Right lobe of liver (tissue), 6 donors: ENCODE data around the gene SNRPB2. TPM values are rescaled to one million over a fixed set of nuclear protein-coding genes. Genes with fewer than 3 reads are reported as not detected.

Experiments
- ATAC-seq, 4 donors: fragments of 200-7000 bp; cut with Tn5 transposase; one replicate each; pipeline ENCODE4 v1.9.1; 2020; ENCODE audit warnings: mild to moderate bottlenecking in 4 of 4, moderate library complexity in 4 of 4
- DNase-seq, 3 donors: peaks; one replicate each; pipeline ENCODE4 v3.0.0-alpha.2; 2020
- H3K27ac ChIP-seq, 3 donors: fragments of 200-600 bp; one replicate each; pipeline ENCODE4 v1.8.0; 2022
- H3K27me3 ChIP-seq, 2 donors: fragments of 200-600 bp; one replicate each; pipeline ENCODE4 v1.8.0; 2022
- H3K36me3 ChIP-seq, 4 donors: fragments of 200-600 bp; sonication (generic) in 1 of 4; one replicate each; pipeline versions ENCODE4 v1.5.1 to v1.8.0; 2017 to 2022; ENCODE audit warnings: control low read depth in 1 of 4
- H3K4me1 ChIP-seq, 4 donors: fragments of 200-600 bp; sonication (generic) in 1 of 4; one replicate each; pipeline versions ENCODE4 v1.5.1 to v1.8.0; 2017 to 2022; ENCODE audit warnings: control low read depth in 1 of 4
- H3K4me3 ChIP-seq, 3 donors: fragments of 200-600 bp; one replicate each; pipeline ENCODE4 v1.8.0; 2022
- H3K9me3 ChIP-seq, 4 donors: fragments of 200-600 bp; sonication (generic) in 1 of 4; one replicate each; pipeline versions ENCODE4 v1.5.1 to v1.8.0; 2017 to 2022; ENCODE audit warnings: control low read depth in 1 of 4
- CTCF ChIP-seq, 4 donors: fragments of 200-600 bp in 3 of 4; fragments of 450-650 bp in 1 of 4; IDR thresholded peaks; one replicate each; pipeline versions ENCODE4 v1.5.1 to v1.8.0; 2016 to 2022; ENCODE audit warnings: antibody characterized with exemption in 4 of 4, mild to moderate bottlenecking in 2 of 4
- POLR2A ChIP-seq: fragments of 450-650 bp; IDR thresholded peaks from one replicate; pipeline ENCODE4 v1.6.1; 2017; ENCODE audit warnings: antibody characterized with exemption, mild to moderate bottlenecking
- WGBS: methylation state at CpG from one replicate; pipeline ENCODE4 v1.1.6; 2018; ENCODE audit warnings: low coverage, low lambda C conversion rate; ENCODE audit not compliant: insufficient coverage; ENCODE audit errors: missing lambda C conversion rate; 5-methylcytosine and 5-hydroxymethylcytosine counted together
- intact Hi-C, 2 donors: fragments of 100-400 bp; cut with DNase I; formaldehyde crosslinking; loops; one replicate each; pipeline versions ENCODE4 v1.11.2 to v1.14.1; 2022
- total RNA-seq, 6 experiments: library from RNA; depleted of rRNA in 2 of 6; stranded (reverse); fragments of >200 nt in 2 of 6; fragmentation: NEBNext Ultra II Directional in 3 of 6; extraction: Animal tissue kit (Norgen Biotek cat#: 25700) in 3 of 6; gene quantifications; one replicate each; pipeline versions ENCODE4 v1.1.0 to v1.2.4, GENCODE V29; 2016 to 2023
- donor health status: DM: no; HTN: yes; CAD: no.
- donor health status: DM: no; HTN: no; CAD: no.
- donor health status: DM: no; HTN: no; CAD: no.
- donor health status: DM: no; HTN: yes; CAD: no.
- donor health status: DM: no; HTN: yes; CAD: no.

SNRPB2 gene
- total RNA-seq, 6 experiments from 2014 or later, result 10.2 to 19.3 (median 17.3) TPM

GRCh38 chr20:16701296-16701695, 28.5 kb upstream of the SNRPB2 start:
- Histone ChIP-seq H3K4me1 (no peaks in the 10 kb centered on the region), H3K27ac (no peak overlapping the region), H3K4me3 (no peak overlapping the region), H3K36me3 (no peaks in the 10 kb centered on the region), H3K9me3 (no peaks in the 10 kb centered on the region), H3K27me3 (no peaks in the 10 kb centered on the region)
- WGBS, result 52% methylated on average over 3 of the region's 3 CpGs
- no peak for DNase-seq
- TF ChIP-seq CTCF (IDR thresholded peaks at IDR 0.05) (peak; percentile 16 to 51 (median 38)), POLR2A (no peak)
- peak in 2 of 4 donors; percentile 41 to 53 for ATAC-seq
- intact Hi-C loops, result no loop called here

GRCh38 chr20:16703570-16703969, 26.3 kb upstream of the SNRPB2 start:
- Histone ChIP-seq H3K27me3 (peaks cover 0 to 4% of the 10 kb centered on the region in 2 donors), H3K9me3 (no peaks in the 10 kb centered on the region), H3K4me1 (no peaks in the 10 kb centered on the region), H3K36me3 (no peaks in the 10 kb centered on the region), H3K27ac (no peak overlapping the region), H3K4me3 (no peak overlapping the region)
- 71% methylated on average over 4 of the region's 4 CpGs for WGBS
- no peak for ATAC-seq
- TF ChIP-seq POLR2A (no peak), CTCF (IDR thresholded peaks at IDR 0.05) (no peak)
- DNase-seq, result no peak
- intact Hi-C loops, result no loop called here

- H3K36me3 ChIP-seq, result no peaks in the 10 kb centered on the region
- WGBS, result 76% methylated on average over 3 of the region's 3 CpGs
- H3K27me3 ChIP-seq, result peaks cover 0 to 4% of the 10 kb centered on the region in 2 donors
- ATAC-seq (no peak), DNase-seq (no peak)
- H3K4me1 ChIP-seq, result no peaks in the 10 kb centered on the region
- H3K9me3 ChIP-seq, result no peaks in the 10 kb centered on the region
- H3K27ac ChIP-seq, result no peak overlapping the region
- TF ChIP-seq CTCF (IDR thresholded peaks at IDR 0.05) (no peak), POLR2A (no peak)
- no peak overlapping the region for H3K4me3 ChIP-seq
- intact Hi-C loops, result no loop called here
Observed at GRCh38 chr20:16707674-16708073, 22.2 kb upstream of the SNRPB2 start.

- Histone ChIP-seq H3K27me3 (peaks cover 0 to 4% of the 10 kb centered on the region in 2 donors), H3K36me3 (no peaks in the 10 kb centered on the region), H3K4me3 (no peak overlapping the region), H3K4me1 (no peaks in the 10 kb centered on the region), H3K27ac (no peak overlapping the region), H3K9me3 (no peaks in the 10 kb centered on the region)
- ATAC-seq, result no peak
- intact Hi-C loops, result no loop called here
- no peak for DNase-seq
- TF ChIP-seq POLR2A (no peak), CTCF (IDR thresholded peaks at IDR 0.05) (no peak)
Observed at GRCh38 chr20:16708602-16709001, 21.2 kb upstream of the SNRPB2 start.

GRCh38 chr20:16709017-16709416, 20.8 kb upstream of the SNRPB2 start:
- intact Hi-C loops, result no loop called here
- Histone ChIP-seq H3K9me3 (no peaks in the 10 kb centered on the region), H3K4me3 (no peak overlapping the region), H3K27me3 (peaks cover 0 to 4% of the 10 kb centered on the region in 2 donors), H3K4me1 (no peaks in the 10 kb centered on the region), H3K27ac (no peak overlapping the region), H3K36me3 (no peaks in the 10 kb centered on the region)
- DNase-seq (no peak), ATAC-seq (no peak)
- TF ChIP-seq CTCF (IDR thresholded peaks at IDR 0.05), result no peak
- TF ChIP-seq POLR2A, result no peak
